GM19463 (cell line): ENCODE results near the gene NUP43.
"Not testable (repeated sequence)": the region's sequence is repeated elsewhere in the genome, so short reads cannot be mapped to it uniquely, and the experiment has no call there.

ENCODE experiments used
- ATAC-seq: cut with Tn5 transposase; IDR thresholded peaks from one replicate; pipeline ENCODE4 v1.9.1; 2021; ENCODE audit warnings: mild to moderate bottlenecking, moderate library complexity; ENCODE audit not compliant: unreplicated experiment

The NUP43 gene

DNA sequence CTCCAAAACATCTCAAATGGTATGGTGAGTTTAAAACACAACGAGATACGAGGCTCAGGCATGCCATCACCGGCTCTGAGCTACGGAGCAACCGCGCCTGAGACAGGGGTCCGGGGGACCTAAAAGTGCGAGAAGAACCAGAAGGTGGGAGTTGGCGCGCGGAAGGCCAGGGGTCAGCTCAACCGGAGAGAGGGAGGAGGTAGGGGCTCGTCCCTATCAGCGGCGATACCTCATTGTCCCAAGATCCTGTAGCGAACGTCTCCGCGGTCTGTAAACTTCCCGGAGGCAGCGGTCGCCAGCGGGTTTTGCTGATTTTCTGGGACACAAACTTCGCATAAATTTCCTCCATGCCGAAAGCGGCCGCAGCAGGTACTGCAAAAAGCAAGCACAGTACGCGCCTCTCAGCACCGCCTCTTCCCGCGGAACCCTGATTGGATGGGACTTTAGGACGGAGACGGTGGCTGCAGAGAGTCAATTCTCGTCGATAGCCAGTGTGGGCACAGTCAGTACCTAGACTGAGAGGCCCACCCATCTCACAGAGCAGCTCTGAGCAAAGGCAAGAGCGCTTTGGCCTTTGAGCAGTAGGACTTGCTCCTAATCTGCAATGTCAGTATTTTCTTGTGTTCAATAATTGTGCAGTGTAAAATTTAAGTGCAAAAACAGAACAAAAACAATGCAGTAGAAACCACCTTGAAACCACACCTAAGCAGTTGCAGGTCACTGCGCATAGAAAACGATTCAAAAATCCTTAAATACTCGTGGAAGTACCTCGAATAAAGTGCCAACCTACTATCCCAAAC, at the start of gene NUP43:
TSS of gene NUP43 (minus strand) at position 383 of the 800 bp plus-strand sequence. CDS start at position 349, 34 bp downstream.
- ATAC-seq = peak; percentile 48

- ATAC-seq = no peak
Observed at GRCh38 chr6:149783551-149783950, 37.2 kb upstream of the NUP43 start.

- ATAC-seq = no peak
Observed at GRCh38 chr6:149782337-149782736, 36.0 kb upstream of the NUP43 start.

GRCh38 chr6:149781715-149782114, 35.4 kb upstream of the NUP43 start:
- no peak for ATAC-seq

DNA sequence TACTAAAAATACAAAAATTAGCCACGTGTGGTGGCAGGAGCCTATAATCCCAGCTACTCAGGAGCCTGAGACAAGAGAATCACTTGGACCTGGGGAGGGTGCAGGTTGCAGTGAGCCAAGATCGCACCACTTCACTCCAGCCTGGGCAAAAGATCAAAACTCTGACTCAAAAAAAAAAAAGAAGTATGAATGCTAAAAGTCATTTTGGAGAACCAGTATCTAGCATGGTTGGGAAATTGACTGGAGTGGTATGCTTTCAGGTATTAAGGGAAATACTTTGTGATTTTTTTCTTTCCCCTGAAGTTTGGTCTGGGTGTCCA, 33.3 kb upstream of the NUP43 start:
- no peak for ATAC-seq

DNA sequence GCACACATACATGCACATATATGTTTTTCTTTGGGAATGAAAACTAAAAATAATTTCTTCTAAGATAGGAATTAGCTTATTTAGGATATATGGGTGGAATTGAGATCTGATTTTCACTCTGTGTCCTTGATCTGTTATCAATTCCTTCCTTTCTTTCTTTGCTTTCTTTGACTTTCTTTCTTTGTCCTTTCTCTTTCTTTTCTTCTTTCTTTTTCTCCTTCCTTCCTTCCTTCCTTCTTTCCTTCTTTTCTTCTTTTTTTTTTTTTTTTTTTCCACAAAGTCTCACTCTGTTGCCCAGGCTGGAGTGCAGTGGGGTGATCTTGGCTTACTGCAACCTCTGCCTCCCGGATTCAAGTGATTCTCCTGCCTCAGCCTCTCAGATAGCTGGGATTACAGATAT, 31.3 kb upstream of the NUP43 start:
- ATAC-seq = no peak

- no peak for ATAC-seq
Observed at GRCh38 chr6:149771925-149772324, 25.6 kb upstream of the NUP43 start.

DNA sequence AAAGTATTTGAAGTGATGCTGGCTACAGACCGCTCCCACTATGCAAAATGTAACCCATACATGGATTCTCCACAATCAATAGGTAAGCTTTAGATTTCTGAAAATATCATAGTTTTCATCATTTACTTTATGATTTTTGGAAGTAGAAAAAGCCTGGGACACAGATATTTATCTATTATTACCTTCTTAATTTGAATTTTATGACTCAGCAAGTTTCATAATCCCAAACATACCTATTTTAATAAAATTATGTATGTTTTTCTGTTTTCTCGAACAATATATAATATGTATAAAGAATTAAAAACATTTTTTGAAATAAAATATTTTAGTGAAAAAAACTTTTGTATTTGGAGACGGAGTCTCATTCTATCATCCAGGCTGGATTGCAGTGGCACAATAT, 24.9 kb upstream of the NUP43 start:
- no peak for ATAC-seq

DNA sequence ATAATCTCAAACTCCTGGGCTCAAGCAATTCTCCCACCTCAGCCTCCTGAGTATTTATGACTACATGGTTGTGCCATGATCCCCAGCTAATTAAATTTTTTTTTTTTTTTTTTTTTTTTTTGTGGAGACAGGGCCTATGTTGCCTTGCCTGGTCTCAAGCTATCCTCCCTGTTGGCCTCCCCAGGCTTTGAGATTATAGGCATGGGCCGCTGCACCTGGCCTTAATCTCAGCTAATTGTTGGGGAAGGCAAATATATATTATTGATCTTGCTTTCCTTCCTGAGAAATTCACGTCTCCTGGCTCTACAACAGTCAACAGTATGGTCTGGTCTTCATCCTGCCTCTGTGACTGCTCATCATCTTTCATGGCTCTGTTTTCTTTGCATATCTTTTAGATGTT, 23.3 kb upstream of the NUP43 start:
- no peak for ATAC-seq

- no peak for ATAC-seq
Observed at GRCh38 chr6:149766156-149766769, 19.9 kb upstream of the NUP43 start.

DNA sequence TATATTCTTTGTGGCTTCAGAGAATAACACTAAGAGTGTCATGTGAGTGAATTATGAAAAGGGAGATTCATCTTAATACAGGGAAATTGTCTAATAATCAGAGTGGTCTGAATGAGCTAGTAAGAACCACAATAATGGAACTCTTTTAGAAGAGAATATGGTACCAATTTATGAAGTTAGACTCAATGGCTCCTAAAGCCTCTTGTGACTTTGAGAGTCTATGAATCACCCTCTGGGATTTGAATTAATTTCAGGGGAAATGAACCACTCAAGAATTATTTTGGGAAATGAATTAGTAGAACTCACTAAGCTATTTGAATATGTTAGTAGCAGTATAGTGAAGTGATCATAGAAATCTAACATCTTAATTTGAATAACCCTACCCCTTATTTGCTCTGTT, 17.5 kb upstream of the NUP43 start:
- ATAC-seq = no peak

DNA sequence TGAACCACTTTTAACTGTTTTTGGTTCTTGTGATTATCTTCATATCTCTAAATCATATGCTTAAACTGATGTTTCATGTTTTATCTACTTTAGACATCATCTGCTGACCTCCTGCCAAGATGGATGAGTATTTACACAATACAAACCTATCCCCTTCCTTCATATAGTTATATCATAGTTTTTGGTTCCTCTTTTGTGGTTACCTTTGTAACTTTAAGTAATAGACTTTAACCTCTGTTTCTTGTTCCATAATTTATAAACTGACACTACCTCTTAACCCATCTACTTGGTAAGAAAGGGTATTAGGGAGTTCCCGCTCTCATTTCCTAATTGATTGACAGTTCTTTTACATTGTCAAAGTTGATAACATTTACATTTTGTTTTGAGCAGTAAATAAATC, 15.1 kb upstream of the NUP43 start:
- peak; percentile 97 for ATAC-seq

DNA sequence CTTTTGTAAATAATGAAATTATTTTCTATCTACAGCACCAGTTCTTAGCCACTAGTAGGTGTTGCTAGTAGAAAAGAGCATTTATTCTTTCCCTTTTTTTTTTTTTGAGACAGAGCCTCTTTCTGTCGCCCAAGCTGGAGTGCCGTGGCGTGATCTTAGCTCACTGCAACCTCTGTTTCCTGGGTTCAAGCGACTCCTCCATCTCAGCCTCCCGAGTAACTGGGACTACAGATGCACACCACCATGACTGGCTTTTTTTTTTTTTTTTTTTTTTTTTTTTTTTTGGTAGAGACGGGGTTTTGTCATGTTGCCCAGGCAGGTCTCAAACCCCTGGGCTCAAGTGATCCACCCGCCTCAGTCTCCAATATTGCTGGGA, 9.9 kb upstream of the NUP43 start:
- ATAC-seq = no peak

- ATAC-seq = peak; percentile 84
Observed at GRCh38 chr6:149755300-149756260, 9.3 kb upstream of the NUP43 start.

DNA sequence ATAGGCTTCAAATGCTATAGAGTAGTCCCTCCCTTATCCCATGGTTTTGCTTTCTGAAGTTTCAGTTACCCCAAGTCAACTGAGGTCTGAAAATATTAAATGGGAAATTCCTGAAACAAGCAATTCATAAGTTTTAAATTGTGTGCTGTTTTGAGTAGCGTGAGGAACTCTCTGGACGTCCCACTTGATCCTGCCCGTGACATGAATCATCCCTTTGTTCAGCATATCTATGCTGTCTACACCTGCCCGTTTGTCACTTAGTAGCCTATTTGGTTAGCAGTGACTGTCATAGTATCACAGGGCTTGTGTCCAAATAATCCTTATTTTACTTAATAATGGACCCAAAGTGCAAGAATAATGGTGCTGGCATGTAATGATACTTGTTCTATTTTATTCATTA, 8.2 kb upstream of the NUP43 start:
- no peak for ATAC-seq

DNA sequence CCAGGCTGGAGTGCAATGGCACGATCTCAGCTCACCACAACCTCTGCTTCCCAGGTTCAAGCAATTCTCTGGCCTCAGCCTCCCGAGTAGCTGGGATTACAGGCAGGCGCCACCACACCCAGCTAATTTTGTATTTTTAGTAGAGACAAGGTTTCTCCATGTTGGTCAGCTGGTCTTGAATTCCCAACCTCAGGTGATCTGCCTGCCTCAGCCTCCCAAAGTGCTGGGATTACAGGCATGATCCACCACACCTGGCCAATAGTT, 7.0 kb upstream of the NUP43 start:
- not testable (repeated sequence) for ATAC-seq

- no peak for ATAC-seq
Observed at GRCh38 chr6:149752600-149753373, 6.5 kb upstream of the NUP43 start.

DNA sequence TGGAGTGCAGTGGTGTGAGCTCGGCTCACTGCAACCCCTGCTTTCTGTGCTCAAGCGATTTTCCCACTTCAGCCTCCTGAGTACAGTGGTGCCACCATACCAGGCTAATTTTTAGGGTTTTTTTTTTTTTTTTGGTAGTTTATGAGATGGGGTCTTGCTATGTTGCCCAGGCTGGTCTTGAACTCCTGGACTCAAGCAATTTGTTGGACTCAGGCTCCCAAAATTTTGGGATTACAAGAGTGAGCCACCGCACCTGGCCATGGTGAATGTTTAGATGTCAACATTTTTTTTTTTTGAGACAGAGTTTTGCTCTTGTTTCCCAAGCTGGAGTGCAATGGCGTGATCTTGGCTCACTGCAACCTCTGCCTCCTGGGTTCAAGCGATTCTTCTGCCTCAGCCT, 5.6 kb upstream of the NUP43 start:
- not testable (repeated sequence) for ATAC-seq

GRCh38 chr6:149751239-149751638, 4.9 kb upstream of the NUP43 start:
- ATAC-seq = no peak

GRCh38 chr6:149750136-149750609, 3.8 kb upstream of the NUP43 start:
- peak; percentile 38 for ATAC-seq

- ATAC-seq = peak; percentile 87
Observed at GRCh38 chr6:149749594-149750135, 3.3 kb upstream of the NUP43 start, which contains the start of gene PCMT1. TSS of gene PCMT1 (plus strand) at chr6:149749741. CDS start at chr6:149749902, 161 bp downstream.
